GM12878 (cell line): ENCODE data around the gene LY6G6D. TPM values are rescaled to one million over a fixed set of nuclear protein-coding genes. Genes with fewer than 3 reads are reported as not detected.

Source experiments
- ATAC-seq: fragments of 200-7000 bp; cut with Tn5 transposase; 3 replicates; pipeline ENCODE4 v1.9.1; 2020; ENCODE audit warnings: mild to moderate bottlenecking, moderate library complexity
- BruUV-seq: library from RNA; stranded (reverse); fragments of 400-500 nt; replicated peaks from 2 replicates; lab custom pipeline; 2021; lab: Mats Ljungman, UMichigan
- CTCF ChIA-PET: fragments of 300-600 bp; sonication (Branson Sonifier 250); formaldehyde crosslinking; extraction: SDS; loops from one replicate; lab custom pipeline; 2021; ENCODE audit warnings: inconsistent platforms; lab: Yijun Ruan, JAX
- POLR2A ChIA-PET: fragments of 350-600 bp; formaldehyde crosslinking; extraction: SDS; loops from one replicate; lab custom pipeline; 2021; ENCODE audit warnings: inconsistent platforms; lab: Charles Lee
- RAD21 ChIA-PET: fragments of 300-600 bp; sonication (Branson Sonifier 250); formaldehyde crosslinking; loops from one replicate; lab custom pipeline; 2023; ENCODE audit warnings: antibody characterized with exemption; ENCODE audit not compliant: unreplicated experiment; lab: Charles Lee
- SMC1A ChIA-PET: fragments of 300-600 bp; sonication (Branson Sonifier 250); formaldehyde crosslinking; loops from one replicate; lab custom pipeline; 2023; ENCODE audit not compliant: unreplicated experiment, uncharacterized antibody; lab: Charles Lee
- DNase-seq: peaks from one replicate; pipeline ENCODE4 v3.0.0-alpha.2; 2011; ENCODE audit warnings: low read depth, low spot score
- FAIRE-seq: peaks from 3 replicates; lab custom pipeline; 2011; peaks lifted over from hg19 to GRCh38; lab: Jason Lieb, UNC
- H2AFZ ChIP-seq: 2 replicates; pipeline ENCODE4 v1.6.0; 2011; ENCODE audit warnings: low read depth, low read length, control low read depth; ENCODE audit not compliant: control insufficient read depth
- H3K27ac ChIP-seq: 2 replicates; pipeline ENCODE4 v1.5.1; 2011; ENCODE audit warnings: control low read depth; ENCODE audit not compliant: control insufficient read depth, insufficient read depth
- H3K27me3 ChIP-seq, 2 experiments: replicated peaks in 1 of 2; 2 replicates each; pipeline versions ENCODE4 v1.6.0 to v1.6.1; 2011; ENCODE audit warnings: low read length in 1 of 2; ENCODE audit not compliant: control insufficient read depth in 2 of 2, insufficient read depth in 2 of 2
- H3K36me3 ChIP-seq, 2 experiments: 2 replicates each; pipeline ENCODE4 v1.5.1; 2011; ENCODE audit warnings: low read length in 1 of 2; ENCODE audit not compliant: control insufficient read depth in 2 of 2, insufficient read depth in 2 of 2
- H3K4me1 ChIP-seq: 2 replicates; pipeline ENCODE4 v1.6.1; 2011; ENCODE audit warnings: mild to moderate bottlenecking, low read length, moderate library complexity, mixed read lengths; ENCODE audit not compliant: control insufficient read depth, insufficient read depth
- H3K4me2 ChIP-seq: 2 replicates; pipeline ENCODE4 v1.6.0; 2011; ENCODE audit warnings: control low read depth; ENCODE audit not compliant: control insufficient read depth, insufficient read depth
- H3K4me3 ChIP-seq: fragments of 200-600 bp; sonication (generic); 2 replicates; pipeline ENCODE4 v1.5.1; 2016
- H3K79me2 ChIP-seq: 2 replicates; pipeline ENCODE4 v1.6.0; 2011; ENCODE audit warnings: low read length; ENCODE audit not compliant: control insufficient read depth, insufficient read depth
- H3K9ac ChIP-seq: 2 replicates; pipeline ENCODE4 v1.8.0; 2011; ENCODE audit warnings: low read length, control low read depth, mixed read lengths; ENCODE audit not compliant: control insufficient read depth, insufficient read depth
- H3K9me3 ChIP-seq: replicated peaks from 3 replicates; pipeline ENCODE4 v1.5.1; 2011; ENCODE audit warnings: mild to moderate bottlenecking, low read length; ENCODE audit not compliant: control insufficient read depth, insufficient read depth
- H4K20me1 ChIP-seq: 2 replicates; pipeline ENCODE4 v1.6.0; 2011; ENCODE audit not compliant: control insufficient read depth, insufficient read depth
- BACH1 ChIP-seq: fragments of 450-650 bp; IDR thresholded peaks from 2 replicates; pipeline ENCODE4 v1.6.1; 2017; ENCODE audit warnings: mild to moderate bottlenecking, borderline replicate concordance
- FOS ChIP-seq: IDR thresholded peaks from 3 replicates; pipeline ENCODE4 v1.6.1; 2011; ENCODE audit warnings: borderline replicate concordance; ENCODE audit not compliant: insufficient read length; ENCODE audit errors: extremely low read depth
- GATAD2B ChIP-seq: fragments of 450-650 bp; conservative IDR thresholded peaks from 2 replicates; pipeline ENCODE4 v1.6.1; 2017; ENCODE audit warnings: low read depth, mild to moderate bottlenecking, moderate library complexity
- JUND ChIP-seq: IDR thresholded peaks from 2 replicates; pipeline ENCODE4 v1.6.1; 2012; ENCODE audit warnings: low read depth, mild to moderate bottlenecking, low read length, improper control_type of control experiment, moderate library complexity
- POLR2AphosphoS5 ChIP-seq: IDR thresholded peaks from 2 replicates; pipeline ENCODE4 v1.6.1; 2011; ENCODE audit warnings: mild to moderate bottlenecking, low read length, inconsistent platforms
- POU2F2 ChIP-seq: IDR thresholded peaks from 3 replicates; pipeline ENCODE4 v1.6.1; 2011; ENCODE audit warnings: low read depth, mild to moderate bottlenecking, low read length, borderline replicate concordance
- SIN3A ChIP-seq: IDR thresholded peaks from 2 replicates; pipeline ENCODE4 v1.6.1; 2012; ENCODE audit warnings: low read depth, low read length, improper control_type of control experiment
- ZBED1 ChIP-seq: IDR thresholded peaks from 2 replicates; pipeline ENCODE4 v1.6.1; 2016; ENCODE audit warnings: borderline replicate concordance
- ZNF217 ChIP-seq: fragments of 450-650 bp; IDR thresholded peaks from 2 replicates; pipeline ENCODE4 v1.6.1; 2017; ENCODE audit warnings: antibody characterized with exemption, mild to moderate bottlenecking
- ZZZ3 ChIP-seq: IDR thresholded peaks from 2 replicates; pipeline ENCODE4 v1.6.1; 2011; ENCODE audit warnings: low read depth; ENCODE audit not compliant: control insufficient read depth, insufficient read length
- WGBS: methylation state at CpG from one replicate; pipeline ENCODE4 v1.1.6; 2016; ENCODE audit warnings: low lambda C conversion rate; ENCODE audit not compliant: insufficient replicate concordance, insufficient coverage; ENCODE audit errors: missing lambda C conversion rate; 5-methylcytosine and 5-hydroxymethylcytosine counted together
- in situ Hi-C: fragments of 300-500 bp; cut with MboI; formaldehyde crosslinking; loops from 9 replicates; pipeline ENCODE4 v1.14.3; 2018; ENCODE audit warnings: mixed read lengths
- intact Hi-C: fragments of 100-400 bp; cut with micrococcal nuclease; formaldehyde crosslinking; loops from one replicate; pipeline ENCODE4 v1.14.2; 2022; ENCODE audit not compliant: unreplicated experiment
- polyA plus RNA-seq, 11 experiments: library from polyadenylated mRNA; depleted of rRNA in 4 of 11; unstranded in 6 of 11; stranded (reverse) in 5 of 11; fragments of >200 nt; fragmentation: Nextera tagmentation in 4 of 11; fragmentation: Illumina TruSeq in 1 of 11; extraction: Ambion mirVana in 4 of 11; extraction: Trizol in 1 of 11; gene quantifications; 1 replicate in 1 of 11; 2 replicates in 10 of 11; pipeline versions ENCODE4 v1.2.1 to v1.2.3, GENCODE V29; 2011 to 2016; ENCODE audit warnings: inconsistent platforms in 2 of 11, missing spikeins in 2 of 11, low read depth in 1 of 11
- total RNA-seq, 4 experiments: library from RNA; depleted of rRNA in 3 of 4; stranded (reverse); fragments of >200 nt in 3 of 4; fragmentation: Illumina TruSeq in 1 of 4; extraction: Trizol in 1 of 4; gene quantifications; 2 replicates each; pipeline versions ENCODE4 v1.2.1 to v1.2.3, GENCODE V29; 2013 to 2021
- TF ChIP-seq, protein P1 (sequence below): fragments of 450-650 bp; IDR thresholded peaks from 2 replicates; pipeline ENCODE4 v1.6.1; 2016; ENCODE audit warnings: mild to moderate bottlenecking
- TF ChIP-seq, protein P2 (sequence below): IDR thresholded peaks from 2 replicates; pipeline ENCODE4 v1.6.1; 2011; ENCODE audit warnings: borderline replicate concordance, low read depth, mild to moderate bottlenecking, moderate library complexity, low read length; ENCODE audit not compliant: insufficient read depth, poor library complexity, severe bottlenecking
- TF ChIP-seq, protein P3 (sequence below): fragments of 150-350 bp; IDR thresholded peaks from 2 replicates; pipeline ENCODE4 v1.6.1; 2016; ENCODE audit warnings: low read depth, low read length

The LY6G6D gene
- total and polyA plus RNA-seq, 10 of the 15 experiments (the other 5 are each of a cell fraction or from before 2014, with no cell fraction given): not detected

DNA sequence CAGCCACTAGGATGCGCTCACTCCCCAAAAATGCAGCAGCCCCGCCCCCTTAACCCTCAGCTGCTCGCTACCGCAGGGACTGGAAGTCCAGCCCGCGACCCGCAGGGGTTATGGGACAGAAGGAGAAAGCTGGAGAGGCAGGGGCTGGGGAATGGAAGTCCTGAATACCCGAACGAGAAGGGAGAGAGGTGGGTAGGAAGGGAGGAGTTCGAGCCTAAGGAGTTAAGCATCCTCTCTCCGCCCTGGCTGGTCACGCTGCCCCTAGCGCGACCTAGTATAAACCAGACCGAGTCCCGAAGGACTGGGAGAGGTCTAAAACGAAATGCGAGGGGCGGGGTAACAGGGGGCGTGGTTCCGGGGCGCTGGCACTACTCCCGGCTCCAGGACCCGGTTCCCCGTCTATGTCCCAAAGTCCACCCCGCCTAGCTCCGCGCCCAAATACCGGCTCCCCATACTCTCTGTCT is 14.4 kb downstream of the LY6G6D start (continued):
- TF ChIP-seq, protein P1, sequence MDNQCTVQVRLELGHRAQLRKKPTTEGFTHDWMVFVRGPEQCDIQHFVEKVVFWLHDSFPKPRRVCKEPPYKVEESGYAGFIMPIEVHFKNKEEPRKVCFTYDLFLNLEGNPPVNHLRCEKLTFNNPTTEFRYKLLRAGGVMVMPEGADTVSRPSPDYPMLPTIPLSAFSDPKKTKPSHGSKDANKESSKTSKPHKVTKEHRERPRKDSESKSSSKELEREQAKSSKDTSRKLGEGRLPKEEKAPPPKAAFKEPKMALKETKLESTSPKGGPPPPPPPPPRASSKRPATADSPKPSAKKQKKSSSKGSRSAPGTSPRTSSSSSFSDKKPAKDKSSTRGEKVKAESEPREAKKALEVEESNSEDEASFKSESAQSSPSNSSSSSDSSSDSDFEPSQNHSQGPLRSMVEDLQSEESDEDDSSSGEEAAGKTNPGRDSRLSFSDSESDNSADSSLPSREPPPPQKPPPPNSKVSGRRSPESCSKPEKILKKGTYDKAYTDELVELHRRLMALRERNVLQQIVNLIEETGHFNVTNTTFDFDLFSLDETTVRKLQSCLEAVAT: peak; percentile 74; the same call in 1 of the 2 replicates
- TF ChIP-seq SIN3A: peak; percentile 69

DNA sequence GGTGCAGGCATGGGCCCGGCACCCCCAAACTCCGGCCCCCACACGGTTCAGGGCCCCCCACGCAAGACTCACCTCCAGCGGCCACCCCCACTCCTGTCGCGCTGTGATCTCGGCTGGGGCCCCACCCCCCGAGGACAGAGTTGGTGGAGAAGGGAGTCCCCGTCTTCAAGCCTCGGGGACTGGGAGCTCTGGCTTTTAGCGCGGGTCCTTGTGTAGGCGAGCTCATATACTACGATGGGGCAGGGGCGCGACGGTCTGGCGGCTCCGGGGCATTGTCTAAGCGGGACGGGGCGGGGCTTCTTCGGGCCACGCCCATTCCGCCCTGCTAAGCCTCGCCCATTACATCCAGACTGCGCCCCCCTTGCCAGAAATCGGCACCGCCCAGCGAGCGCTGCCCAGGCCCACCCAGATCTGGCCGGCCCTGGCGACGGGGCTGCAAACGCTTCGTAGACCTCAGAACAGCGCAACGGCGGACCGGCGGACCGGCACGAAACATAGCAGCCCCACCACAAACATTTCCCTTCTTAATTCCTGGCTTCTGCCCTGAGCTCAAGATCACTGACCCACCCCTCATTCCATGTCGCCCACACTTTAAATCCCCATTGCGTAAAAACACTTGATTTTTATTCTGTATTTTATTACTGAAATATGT is 15.0 kb downstream of the LY6G6D start:
- SMC1A ChIA-PET: interaction anchor here (0.6 to 5.3 kb wide), 17 partner anchors 9 to 107 kb away, joined by 3 to 45 read pairs (median 3); partner anchors contain the start of genes ABHD16A, CLIC1, HSPA1A and HSPA1L
- peak; percentile 78 for ATAC-seq
- in situ Hi-C loops: no loop called here
- WGBS: 4% methylated on average over 45 of the region's 46 CpGs
- CTCF ChIA-PET: interaction anchor here (0.5 to 15.8 kb wide), 20 partner anchors 9 to 221 kb away, joined by 3 to 208 read pairs (median 5); partner anchors contain the start of genes HSPA1B, LY6G5C, MSH5 and VARS1
- Histone ChIP-seq H3K36me3 (peaks cover 6 to 15% of the 10 kb centered on the region in 2 experiments), H3K79me2 (peaks cover 22% of the 10 kb centered on the region), H3K9ac (peak overlapping the region; percentile 25; the same call in 1 of the 2 replicates), H2AFZ (no peak overlapping the region), H3K9me3 (no peaks in the 10 kb centered on the region), H3K4me2 (peak overlapping the region; percentile 98), H3K27ac (peak overlapping the region; percentile 13; the same call in 1 of the 2 replicates), H3K4me1 (peaks cover 33% of the 10 kb centered on the region), H4K20me1 (0 out of 2 replicates have a peak, but pooled peaks cover 4% of the 10 kb centered on the region), H3K27me3 (no peaks in the 10 kb centered on the region), H3K4me3 (peak overlapping the region; percentile 78)
- intact Hi-C loops: loop anchor here (1.0 to 5.0 kb wide), 4 partner anchors 39 to 97 kb away; partner anchors contain the start of genes HSPA1B and LY6G5C
- DNase-seq: no peak
- no peak for FAIRE-seq
- POLR2A ChIA-PET: interaction anchor here (0.9 to 2.8 kb wide), 10 partner anchors 9 to 327 kb away, joined by 3 to 30 read pairs (median 3); partner anchors contain the start of genes HSPA1B, MSH5 and NEU1
- BruUV-seq: no TSS peak
- RAD21 ChIA-PET: interaction anchor here (0.7 to 3.6 kb wide), 19 partner anchors 9 to 465 kb away, joined by 3 to 44 read pairs (median 4); partner anchors contain the start of genes ABHD16A, HSPA1A, HSPA1B and HSPA1L
- TF ChIP-seq POLR2AphosphoS5 (peak; percentile 29; the same call in 1 of the 2 replicates), ZBED1 (peak; percentile 69; the same call in 1 of the 2 replicates), FOS (no peak), ZNF217 (peak; percentile 19; the same call in 1 of the 2 replicates), POU2F2 (peak; percentile 39; the same call in 1 of the 3 replicates), GATAD2B (0 out of 2 replicates have a peak, but pooled peaks have one; percentile 35), JUND (no peak), BACH1 (peak; percentile 77; the same call in 1 of the 2 replicates), ZZZ3 (no peak)
- TF ChIP-seq, protein P2, sequence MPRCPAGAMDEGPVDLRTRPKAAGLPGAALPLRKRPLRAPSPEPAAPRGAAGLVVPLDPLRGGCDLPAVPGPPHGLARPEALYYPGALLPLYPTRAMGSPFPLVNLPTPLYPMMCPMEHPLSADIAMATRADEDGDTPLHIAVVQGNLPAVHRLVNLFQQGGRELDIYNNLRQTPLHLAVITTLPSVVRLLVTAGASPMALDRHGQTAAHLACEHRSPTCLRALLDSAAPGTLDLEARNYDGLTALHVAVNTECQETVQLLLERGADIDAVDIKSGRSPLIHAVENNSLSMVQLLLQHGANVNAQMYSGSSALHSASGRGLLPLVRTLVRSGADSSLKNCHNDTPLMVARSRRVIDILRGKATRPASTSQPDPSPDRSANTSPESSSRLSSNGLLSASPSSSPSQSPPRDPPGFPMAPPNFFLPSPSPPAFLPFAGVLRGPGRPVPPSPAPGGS: peak; percentile 42
- TF ChIP-seq, protein P3, sequence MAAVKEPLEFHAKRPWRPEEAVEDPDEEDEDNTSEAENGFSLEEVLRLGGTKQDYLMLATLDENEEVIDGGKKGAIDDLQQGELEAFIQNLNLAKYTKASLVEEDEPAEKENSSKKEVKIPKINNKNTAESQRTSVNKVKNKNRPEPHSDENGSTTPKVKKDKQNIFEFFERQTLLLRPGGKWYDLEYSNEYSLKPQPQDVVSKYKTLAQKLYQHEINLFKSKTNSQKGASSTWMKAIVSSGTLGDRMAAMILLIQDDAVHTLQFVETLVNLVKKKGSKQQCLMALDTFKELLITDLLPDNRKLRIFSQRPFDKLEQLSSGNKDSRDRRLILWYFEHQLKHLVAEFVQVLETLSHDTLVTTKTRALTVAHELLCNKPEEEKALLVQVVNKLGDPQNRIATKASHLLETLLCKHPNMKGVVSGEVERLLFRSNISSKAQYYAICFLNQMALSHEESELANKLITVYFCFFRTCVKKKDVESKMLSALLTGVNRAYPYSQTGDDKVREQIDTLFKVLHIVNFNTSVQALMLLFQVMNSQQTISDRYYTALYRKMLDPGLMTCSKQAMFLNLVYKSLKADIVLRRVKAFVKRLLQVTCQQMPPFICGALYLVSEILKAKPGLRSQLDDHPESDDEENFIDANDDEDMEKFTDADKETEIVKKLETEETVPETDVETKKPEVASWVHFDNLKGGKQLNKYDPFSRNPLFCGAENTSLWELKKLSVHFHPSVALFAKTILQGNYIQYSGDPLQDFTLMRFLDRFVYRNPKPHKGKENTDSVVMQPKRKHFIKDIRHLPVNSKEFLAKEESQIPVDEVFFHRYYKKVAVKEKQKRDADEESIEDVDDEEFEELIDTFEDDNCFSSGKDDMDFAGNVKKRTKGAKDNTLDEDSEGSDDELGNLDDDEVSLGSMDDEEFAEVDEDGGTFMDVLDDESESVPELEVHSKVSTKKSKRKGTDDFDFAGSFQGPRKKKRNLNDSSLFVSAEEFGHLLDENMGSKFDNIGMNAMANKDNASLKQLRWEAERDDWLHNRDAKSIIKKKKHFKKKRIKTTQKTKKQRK: no peak
